Muscle of back (tissue), 11 donors: ENCODE data around the gene IL17RA. TPM values are rescaled to one million over a fixed set of nuclear protein-coding genes. Genes with fewer than 3 reads are reported as not detected.

Experiments used
- DNase-seq, 3 donors: peaks; one replicate each; pipeline versions ENCODE4 v3.0.0 to v3.0.0-alpha.2; 2013
- polyA plus RNA-seq, 10 donors: library from polyadenylated mRNA; unstranded; fragments of 120-200 nt; gene quantifications; one replicate each; pipeline ENCODE4 v1.2.1, GENCODE V29; 2013; ENCODE audit not compliant: insufficient read length in 10 of 10

The IL17RA gene
- polyA plus RNA-seq, 10 donors = 3.6 to 7.1 (median 5.2) TPM

- no peak for DNase-seq
Measured at GRCh38 chr22:17083811-17084441, 874 bp upstream of the IL17RA start.

GRCh38 chr22:17085277-17086181, 729 bp downstream of the IL17RA start:
- no peak for DNase-seq

GRCh38 chr22:17086296-17086695, 1.5 kb downstream of the IL17RA start:
- DNase-seq = peak in 1 of 3 donors; percentile 10

- DNase-seq = peak in 1 of 3 donors; percentile 30
Measured at GRCh38 chr22:17086788-17087497, 2.1 kb downstream of the IL17RA start.

GRCh38 chr22:17087498-17088131, 2.8 kb downstream of the IL17RA start:
- DNase-seq = peak in 2 of 3 donors; percentile 19 to 64

GRCh38 chr22:17090550-17090949, 5.8 kb downstream of the IL17RA start:
- DNase-seq = no peak

- no peak for DNase-seq
Measured at GRCh38 chr22:17091851-17092250, 7.1 kb downstream of the IL17RA start.

GRCh38 chr22:17093081-17093480, 8.3 kb downstream of the IL17RA start:
- DNase-seq = no peak

- DNase-seq = no peak
Measured at GRCh38 chr22:17095538-17095937, 10.7 kb downstream of the IL17RA start.

- no peak for DNase-seq
Measured at GRCh38 chr22:17096071-17096470, 11.3 kb downstream of the IL17RA start.

- no peak for DNase-seq
Measured at GRCh38 chr22:17097062-17097461, 12.3 kb downstream of the IL17RA start.

- DNase-seq = no peak
Measured at GRCh38 chr22:17097701-17098100, 12.9 kb downstream of the IL17RA start.

GRCh38 chr22:17098379-17098819, 13.6 kb downstream of the IL17RA start:
- DNase-seq = no peak

GRCh38 chr22:17100621-17101020, 15.8 kb downstream of the IL17RA start:
- no peak for DNase-seq

- no peak for DNase-seq
Measured at GRCh38 chr22:17101475-17102296, 16.9 kb downstream of the IL17RA start.

GRCh38 chr22:17102297-17102667, 17.5 kb downstream of the IL17RA start:
- DNase-seq = no peak

- no peak for DNase-seq
Measured at GRCh38 chr22:17103351-17103750, 18.6 kb downstream of the IL17RA start.

GRCh38 chr22:17104336-17104935, 19.6 kb downstream of the IL17RA start:
- DNase-seq = no peak

GRCh38 chr22:17105143-17106129, 20.6 kb downstream of the IL17RA start:
- DNase-seq = no peak
